ENCODE results near the gene MXI1. TPM values are rescaled to one million over a fixed set of nuclear protein-coding genes. Genes with fewer than 3 reads are reported as not detected.
A peak's percentile ranks its signal among the peaks of the same experiment; 100 is the strongest.

MXI1 gene
- total and polyA plus RNA-seq, 4 donors: 9.6 to 52.0 (median 14.2) TPM

- Histone ChIP-seq H3K9ac (ENCODE audit: low read depth in 1 of 2, low read length in 2 of 2) (peak overlapping the region; percentile 23 to 90), H3K36me3 (ENCODE audit: control insufficient read depth in 4 of 4, insufficient read depth in 3 of 4, low read depth in 1 of 4, low read length in 3 of 4) (peaks cover 0 to 10% (median 0%) of the 10 kb centered on the region in 4 donors), H3K4me3 (ENCODE audit: low read depth in 1 of 3, low read length in 3 of 3) (peak overlapping the region in 2 of 3 donors; percentile 73 to 82), H3K9me3 (ENCODE audit: control insufficient read depth in 4 of 4, low read length in 3 of 4) (no peaks in the 10 kb centered on the region), H3K4me1 (ENCODE audit: control insufficient read depth in 4 of 4, insufficient read depth in 4 of 4, low read length in 3 of 4) (peaks cover 1 to 13% (median 10%) of the 10 kb centered on the region in 4 donors), H3K27ac (ENCODE audit: low read depth in 1 of 2, low read length in 2 of 2) (peak overlapping the region in 1 of 2 donors; percentile 16), H3K27me3 (ENCODE audit: control insufficient read depth in 4 of 4, insufficient read depth in 4 of 4, low read length in 3 of 4) (no peaks in the 10 kb centered on the region)
- DNase-seq (ENCODE audit: low spot score): no peak
- TF ChIP-seq ATF3 (IDR thresholded peaks at IDR 0.05): no peak
- no peak for TF ChIP-seq HNF4A (conservative IDR thresholded peaks at IDR 0.05)
- TF ChIP-seq RXRA (IDR thresholded peaks at IDR 0.05): no peak
- TF ChIP-seq ZBTB33 (IDR thresholded peaks at IDR 0.05): no peak
- no peak for TF ChIP-seq GABPA (IDR thresholded peaks at IDR 0.05 in 1 of 2, conservative IDR thresholded peaks at IDR 0.05 in 1 of 2)
- TF ChIP-seq RAD21 (IDR thresholded peaks at IDR 0.05): no peak
- 65% methylated on average over 9 of the region's 9 CpGs for WGBS
Observed at GRCh38 chr10:110224992-110225391, 17.6 kb downstream of the MXI1 start.

GRCh38 chr10:110225441-110225755, 18.0 kb downstream of the MXI1 start:
- 4% methylated on average over 8 of the region's 8 CpGs for WGBS
- TF ChIP-seq FOXA1 (IDR thresholded peaks at IDR 0.05) (no peak), TAF1 (conservative IDR thresholded peaks at IDR 0.05) (no peak), RAD21 (IDR thresholded peaks at IDR 0.05) (no peak), FOXA2 (IDR thresholded peaks at IDR 0.05) (no peak)
- Histone ChIP-seq H3K4me1 (ENCODE audit: control insufficient read depth in 4 of 4, insufficient read depth in 4 of 4, low read length in 3 of 4) (peaks cover 1 to 13% (median 10%) of the 10 kb centered on the region in 4 donors), H3K9ac (ENCODE audit: low read depth in 1 of 2, low read length in 2 of 2) (peak overlapping the region; percentile 23 to 90), H3K4me3 (ENCODE audit: low read depth in 1 of 3, low read length in 3 of 3) (peak overlapping the region; percentile 59 to 82 (median 73)), H3K36me3 (ENCODE audit: control insufficient read depth in 4 of 4, insufficient read depth in 3 of 4, low read depth in 1 of 4, low read length in 3 of 4) (peaks cover 0 to 10% (median 0%) of the 10 kb centered on the region in 4 donors), H3K9me3 (ENCODE audit: control insufficient read depth in 4 of 4, low read length in 3 of 4) (no peaks in the 10 kb centered on the region), H3K27ac (ENCODE audit: low read depth in 1 of 2, low read length in 2 of 2) (peak overlapping the region; percentile 16 to 99), H3K27me3 (ENCODE audit: control insufficient read depth in 4 of 4, insufficient read depth in 4 of 4, low read length in 3 of 4) (no peaks in the 10 kb centered on the region)
- DNase-seq (ENCODE audit: low spot score): no peak

GRCh38 chr10:110225756-110226542, 18.5 kb downstream of the MXI1 start:
- Histone ChIP-seq H3K27me3 (ENCODE audit: control insufficient read depth in 4 of 4, insufficient read depth in 4 of 4, low read length in 3 of 4) (no peaks in the 10 kb centered on the region), H3K36me3 (ENCODE audit: control insufficient read depth in 4 of 4, insufficient read depth in 3 of 4, low read depth in 1 of 4, low read length in 3 of 4) (peaks cover 0 to 10% (median 0%) of the 10 kb centered on the region in 4 donors), H3K27ac (ENCODE audit: low read depth in 1 of 2, low read length in 2 of 2) (peak overlapping the region; percentile 99 to 100), H3K4me1 (ENCODE audit: control insufficient read depth in 4 of 4, insufficient read depth in 4 of 4, low read length in 3 of 4) (peaks cover 1 to 13% (median 10%) of the 10 kb centered on the region in 4 donors), H3K9me3 (ENCODE audit: control insufficient read depth in 4 of 4, low read length in 3 of 4) (no peaks in the 10 kb centered on the region), H3K4me3 (ENCODE audit: low read depth in 1 of 3, low read length in 3 of 3) (peak overlapping the region; percentile 82 to 87 (median 85)), H3K9ac (ENCODE audit: low read depth in 1 of 2, low read length in 2 of 2) (peak overlapping the region; percentile 56 to 90)
- WGBS: under 1% methylated on average over 103 of the region's 103 CpGs
- DNase-seq (ENCODE audit: low spot score): peak; percentile 90
- TF ChIP-seq YY1 (IDR thresholded peaks at IDR 0.05): peak; percentile 67
- TF ChIP-seq SP1 (IDR thresholded peaks at IDR 0.05): peak; percentile 37
- TF ChIP-seq RAD21 (IDR thresholded peaks at IDR 0.05): peak; percentile 28 to 42
- peak in 1 of 2 donors; percentile 69 for TF ChIP-seq GABPA (IDR thresholded peaks at IDR 0.05 in 1 of 2, conservative IDR thresholded peaks at IDR 0.05 in 1 of 2)
- TF ChIP-seq CTCF (IDR thresholded peaks at IDR 0.05; ENCODE audit: low read depth, low read length, missing input control): peak; percentile 74
- TF ChIP-seq MAX (IDR thresholded peaks at IDR 0.05): peak; percentile 39
- TF ChIP-seq HNF4A (conservative IDR thresholded peaks at IDR 0.05): peak in 1 of 2 donors; percentile 47
- peak; percentile 35 for TF ChIP-seq ZBTB33 (IDR thresholded peaks at IDR 0.05)
- TF ChIP-seq RXRA (IDR thresholded peaks at IDR 0.05): peak; percentile 17 to 19
- TF ChIP-seq EGR1 (IDR thresholded peaks at IDR 0.05; ENCODE audit: low read depth in 2 of 2): peak in 1 of 2 donors; percentile 50
- TF ChIP-seq FOXA2 (IDR thresholded peaks at IDR 0.05): no peak
- TF ChIP-seq TAF1 (conservative IDR thresholded peaks at IDR 0.05): no peak
- no peak for TF ChIP-seq HNF4G (IDR thresholded peaks at IDR 0.05)
- TF ChIP-seq JUND (IDR thresholded peaks at IDR 0.05): peak in 1 of 2 donors; percentile 17
- TF ChIP-seq ATF3 (IDR thresholded peaks at IDR 0.05): no peak
- peak; percentile 31 for TF ChIP-seq NR2F2 (IDR thresholded peaks at IDR 0.05)
